Measurements from ENCODE around the gene C9. TPM values are rescaled to one million over a fixed set of nuclear protein-coding genes. Genes with fewer than 3 reads are reported as not detected.

Gene C9
- total and polyA plus RNA-seq, 2 of the 4 experiments (the other 2 are of a cell fraction): not detected

- peak overlapping the region; percentile 35; the same call in 1 of the 2 replicates for H2AK5ac ChIP-seq (ENCODE audit: low read depth, low read length)
- no peak overlapping the region for H4K8ac ChIP-seq (ENCODE audit: low read depth in 2 of 2, low read length in 2 of 2)
- no peak overlapping the region for H2BK120ac ChIP-seq (ENCODE audit: low read depth, low read length)
- H3K23ac ChIP-seq (ENCODE audit: low read depth, low read length): no peak overlapping the region
- H2AK9ac ChIP-seq (replicated peaks; ENCODE audit: low read depth, low read length, poor library complexity): no peak overlapping the region
- ChIA-PET CTCF (interaction anchor here (0.9 kb wide), 1 partner anchor 8 kb away, joined by 4 read pairs; no protein-coding TSS in a partner anchor), POLR2A (ENCODE audit: unreplicated experiment) (no interaction called here)
- in situ Hi-C loops (cut with MboI; ENCODE audit: low sequenced_read_pairs): no loop called here
- H3K4me1 ChIP-seq (ENCODE audit: control insufficient read depth, insufficient read depth, low read length): no peaks in the 10 kb centered on the region
- DNase-seq (peak; percentile 89), ATAC-seq (ENCODE audit: low read depth) (peak; percentile 79)
- H2BK20ac ChIP-seq (ENCODE audit: low read depth, low read length): peak overlapping the region; percentile 20; the same call in 1 of the 2 replicates
- no peak overlapping the region for H2BK5ac ChIP-seq (ENCODE audit: low read depth, low read length, poor library complexity, severe bottlenecking)
- H3K9me1 ChIP-seq (ENCODE audit: insufficient read depth, low read length): no peaks in the 10 kb centered on the region
- no peak overlapping the region for H3K4ac ChIP-seq (ENCODE audit: low read depth, low read length)
- H4K91ac ChIP-seq (ENCODE audit: insufficient read depth, low read depth, low read length): no peak overlapping the region
- H3K4me2 ChIP-seq (ENCODE audit: low read depth, low read length): peak overlapping the region; percentile 88; the same call in 1 of the 2 replicates
- BruUV-seq (replicated peaks): no TSS peak
- dilution Hi-C loops (cut with HindIII; ENCODE audit: low sequenced_read_pairs, unreplicated experiment): no loop called here
- no peak overlapping the region for H2BK15ac ChIP-seq (ENCODE audit: low read depth, low read length)
- WGBS, 2 experiments (ENCODE audit: extremely low coverage in 2 of 2, insufficient read length in 1 of 2): no CpG with 5 or more reads among the region's 4 CpGs
- peak overlapping the region; percentile 36; the same call in 1 of the 2 replicates for H3K4me3 ChIP-seq (ENCODE audit: insufficient read depth, low read depth, low read length)
- peak overlapping the region; percentile 16 for H2AFZ ChIP-seq (replicated peaks; ENCODE audit: low read length, poor library complexity)
- H3K14ac ChIP-seq (replicated peaks; ENCODE audit: low read depth, low read length): 0 out of 2 replicates have a peak overlapping the region, but pooled peaks have one; percentile 19
- H3K27ac ChIP-seq (ENCODE audit: insufficient read depth, low read length): no peak overlapping the region
- no peaks in the 10 kb centered on the region for H4K20me1 ChIP-seq (ENCODE audit: insufficient read depth, low read length)
- no peak overlapping the region for H3K18ac ChIP-seq (ENCODE audit: low read depth, low read length)
- H3K27me3 ChIP-seq (ENCODE audit: control insufficient read depth, insufficient read depth, low read length): peaks cover 4% of the 10 kb centered on the region; the same call in 1 of the 2 replicates
- H3K36me3 ChIP-seq (ENCODE audit: control insufficient read depth, insufficient read depth, low read length): no peaks in the 10 kb centered on the region
- intact Hi-C loops (cut with micrococcal nuclease): no loop called here
- H3K79me1 ChIP-seq (ENCODE audit: low read depth in 1 of 2, low read length in 2 of 2): no peaks in the 10 kb centered on the region
- H3K56ac ChIP-seq (ENCODE audit: extremely low read depth, insufficient read depth, low read length): no peak overlapping the region
- H4K5ac ChIP-seq (ENCODE audit: low read depth, low read length): no peak overlapping the region
- H3K9ac ChIP-seq (ENCODE audit: low read depth, low read length): no peak overlapping the region
- no peaks in the 10 kb centered on the region; the same call in 1 of the 2 replicates for H3K9me3 ChIP-seq (ENCODE audit: control insufficient read depth, insufficient read depth, low read length)
- TF ChIP-seq RCOR1 (IDR thresholded peaks at IDR 0.05; ENCODE audit: insufficient replicate concordance, low read length) (no peak), MXI1 (IDR thresholded peaks at IDR 0.05; ENCODE audit: borderline replicate concordance, low read depth, low read length) (no peak), CTCF (conservative IDR thresholded peaks at IDR 0.05; ENCODE audit: low read depth, low read length) (no peak), RAD21 (IDR thresholded peaks at IDR 0.05; ENCODE audit: low read length) (no peak), CEBPB (IDR thresholded peaks at IDR 0.05; ENCODE audit: low read depth, low read length) (peak; percentile 58), BHLHE40 (IDR thresholded peaks at IDR 0.05; ENCODE audit: low read depth, low read length) (no peak), SMC3 (IDR thresholded peaks at IDR 0.05; ENCODE audit: low read depth, low read length) (no peak), CHD1 (IDR thresholded peaks at IDR 0.05; ENCODE audit: low read depth, low read length) (no peak), POLR2A (IDR thresholded peaks at IDR 0.05; ENCODE audit: low read depth, low read length) (no peak), NFE2L2 (IDR thresholded peaks at IDR 0.05; ENCODE audit: low read depth, low read length) (peak; percentile 35; the same call in 1 of the 2 replicates), ELK1 (IDR thresholded peaks at IDR 0.05; ENCODE audit: borderline replicate concordance, low read depth, low read length) (no peak), FOS (IDR thresholded peaks at IDR 0.05; ENCODE audit: low read depth, low read length) (peak; percentile 31; the same call in 1 of the 2 replicates), MAZ (IDR thresholded peaks at IDR 0.05; ENCODE audit: borderline replicate concordance, low read depth, low read length) (no peak), MAFK (IDR thresholded peaks at IDR 0.05; ENCODE audit: low read depth, low read length) (no peak), RFX5 (IDR thresholded peaks at IDR 0.05; ENCODE audit: low read depth, low read length) (no peak)
Measured at GRCh38 chr5:39256477-39257235, 107.6 kb downstream of the C9 start.
